OCI-LY1 (cell line): ENCODE measurements around the gene CTNND2.

ENCODE experiments used
- H2AFZ ChIP-seq: fragments of 200-600 bp; sonication (generic), shearing (Covaris generic); 2 replicates; pipeline ENCODE4 v1.6.0; 2014; ENCODE audit warnings: antibody characterized with exemption, mild to moderate bottlenecking, low read length
- H3F3A ChIP-seq: fragments of 200-600 bp; sonication (generic), shearing (Covaris generic); 2 replicates; pipeline ENCODE4 v1.6.0; 2014; ENCODE audit warnings: mild to moderate bottlenecking, antibody characterized with exemption, low read length, moderate library complexity; ENCODE audit not compliant: insufficient read depth
- H3K27ac ChIP-seq: fragments of 200-600 bp; sonication (generic); 2 replicates; pipeline ENCODE4 v1.5.1; 2014; ENCODE audit warnings: low read length, mixed run types, mild to moderate bottlenecking, low read depth; ENCODE audit not compliant: poor library complexity, severe bottlenecking
- H3K27me3 ChIP-seq: fragments of 200-600 bp; sonication (generic); 2 replicates; pipeline ENCODE4 v1.6.0; 2014; ENCODE audit warnings: antibody characterized with exemption, mild to moderate bottlenecking, low read length, moderate library complexity; ENCODE audit not compliant: insufficient read depth
- H3K36me3 ChIP-seq: fragments of 200-600 bp; sonication (generic); 2 replicates; pipeline ENCODE4 v1.6.1; 2014; ENCODE audit warnings: mild to moderate bottlenecking, antibody characterized with exemption, low read length, moderate library complexity, mixed read lengths; ENCODE audit not compliant: insufficient read depth
- H3K4me1 ChIP-seq: fragments of 200-600 bp; sonication (generic); 2 replicates; pipeline ENCODE4 v1.5.1; 2014; ENCODE audit warnings: mild to moderate bottlenecking, low read length, moderate library complexity; ENCODE audit not compliant: insufficient read depth, severe bottlenecking
- H3K4me2 ChIP-seq: fragments of 200-600 bp; sonication (generic), shearing (Covaris generic); 2 replicates; pipeline ENCODE4 v1.6.1; 2014; ENCODE audit warnings: low read length
- H3K4me3 ChIP-seq: fragments of 200-600 bp; sonication (generic); 2 replicates; pipeline ENCODE4 v1.5.1; 2014; ENCODE audit warnings: low read length, low read depth, mild to moderate bottlenecking, mixed read lengths; ENCODE audit not compliant: poor library complexity, severe bottlenecking
- H3K79me2 ChIP-seq: fragments of 200-600 bp; shearing (Covaris generic); 2 replicates; pipeline ENCODE4 v1.6.1; 2016; ENCODE audit warnings: mixed run types, low read length, mixed read lengths; ENCODE audit not compliant: insufficient read depth
- H3K9ac ChIP-seq: fragments of 200-600 bp; sonication (generic), shearing (Covaris generic); 2 replicates; pipeline ENCODE4 v1.6.1; 2014; ENCODE audit warnings: mild to moderate bottlenecking, low read length, mixed read lengths
- H3K9me2 ChIP-seq: fragments of 200-600 bp; sonication (generic), shearing (Covaris generic); 2 replicates; pipeline ENCODE4 v1.6.1; 2014; ENCODE audit warnings: low read depth, mild to moderate bottlenecking, low read length, mixed read lengths
- H3K9me3 ChIP-seq: fragments of 200-600 bp; shearing (Covaris generic); 2 replicates; pipeline ENCODE4 v1.6.1; 2014; ENCODE audit warnings: low read length, mixed read lengths
- H4K20me1 ChIP-seq: fragments of 200-600 bp; sonication (generic), shearing (Covaris generic); 2 replicates; pipeline ENCODE4 v1.6.0; 2016; ENCODE audit warnings: mild to moderate bottlenecking, low read length; ENCODE audit not compliant: insufficient read depth
- CTCF ChIP-seq: fragments of 200-600 bp; sonication (generic), shearing (Covaris generic); IDR thresholded peaks from 2 replicates; pipeline ENCODE4 v1.5.1; 2017; ENCODE audit warnings: mild to moderate bottlenecking, antibody characterized with exemption, low read length, moderate library complexity, mixed read lengths
- EZH2 ChIP-seq: fragments of 200-600 bp; sonication (generic), shearing (Covaris generic); IDR thresholded peaks from 2 replicates; pipeline ENCODE4 v1.8.0; 2017; ENCODE audit warnings: borderline replicate concordance, mixed run types, mild to moderate bottlenecking, antibody characterized with exemption, low read length, moderate library complexity, mixed read lengths

CTNND2 gene

DNA sequence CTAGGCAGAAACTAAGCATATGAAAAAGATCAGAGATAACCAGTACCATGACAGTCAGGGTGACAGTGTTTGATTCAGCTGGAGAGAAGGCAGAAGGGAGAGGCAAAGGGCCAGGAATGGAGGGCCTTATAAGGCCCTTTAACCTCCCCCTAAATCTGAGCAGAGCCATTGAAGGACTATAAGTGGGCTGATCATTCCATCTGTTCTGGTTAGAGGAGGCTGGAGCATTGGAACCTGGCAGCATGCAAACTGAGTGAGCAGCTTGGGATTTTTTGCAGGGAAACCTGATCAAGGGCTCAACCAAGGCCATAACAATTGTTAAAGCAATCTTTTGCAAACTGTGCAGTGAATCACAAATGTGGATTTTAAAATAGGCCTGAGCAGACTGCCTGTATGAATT, 968.7 kb downstream of the CTNND2 start:
- H3K9me2 ChIP-seq, result no peaks in the 10 kb centered on the region
- TF ChIP-seq EZH2, result no peak
- no peak for TF ChIP-seq CTCF
- H3K79me2 ChIP-seq, result no peaks in the 10 kb centered on the region
- H3K9ac ChIP-seq, result no peak overlapping the region
- no peak overlapping the region for H3K4me2 ChIP-seq
- H4K20me1 ChIP-seq, result no peaks in the 10 kb centered on the region
- H3K36me3 ChIP-seq, result no peaks in the 10 kb centered on the region
- no peak overlapping the region for H2AFZ ChIP-seq
- no peak overlapping the region for H3K27ac ChIP-seq
- no peaks in the 10 kb centered on the region for H3F3A ChIP-seq
- H3K9me3 ChIP-seq, result no peaks in the 10 kb centered on the region
- no peak overlapping the region for H3K4me3 ChIP-seq
- no peaks in the 10 kb centered on the region for H3K4me1 ChIP-seq
- no peaks in the 10 kb centered on the region for H3K27me3 ChIP-seq

GRCh38 chr5:10934783-10935355, 969.4 kb downstream of the CTNND2 start:
- Histone ChIP-seq H3K79me2 (no peaks in the 10 kb centered on the region), H2AFZ (no peak overlapping the region), H3K36me3 (no peaks in the 10 kb centered on the region), H3K9me2 (no peaks in the 10 kb centered on the region), H3K9ac (no peak overlapping the region), H3K4me3 (no peak overlapping the region), H3K27ac (no peak overlapping the region), H3K9me3 (no peaks in the 10 kb centered on the region), H3K4me1 (no peaks in the 10 kb centered on the region), H3K4me2 (no peak overlapping the region), H4K20me1 (no peaks in the 10 kb centered on the region), H3F3A (no peaks in the 10 kb centered on the region), H3K27me3 (no peaks in the 10 kb centered on the region)
- TF ChIP-seq CTCF (no peak), EZH2 (no peak)

- TF ChIP-seq CTCF (no peak), EZH2 (no peak)
- no peak overlapping the region for H3K4me3 ChIP-seq
- no peaks in the 10 kb centered on the region for H3F3A ChIP-seq
- no peak overlapping the region for H2AFZ ChIP-seq
- no peaks in the 10 kb centered on the region for H3K79me2 ChIP-seq
- H4K20me1 ChIP-seq, result no peaks in the 10 kb centered on the region
- no peaks in the 10 kb centered on the region for H3K36me3 ChIP-seq
- peaks cover 3% of the 10 kb centered on the region; the same call in 1 of the 2 replicates for H3K9me3 ChIP-seq
- H3K27me3 ChIP-seq, result no peaks in the 10 kb centered on the region
- no peaks in the 10 kb centered on the region for H3K4me1 ChIP-seq
- H3K9me2 ChIP-seq, result no peaks in the 10 kb centered on the region
- no peak overlapping the region for H3K9ac ChIP-seq
- H3K4me2 ChIP-seq, result no peak overlapping the region
- no peak overlapping the region for H3K27ac ChIP-seq
Measured at GRCh38 chr5:10933121-10933520, 971.1 kb downstream of the CTNND2 start.
